Stimulated activated CD8-positive, alpha-beta memory T cell treated with anti-CD3 and anti-CD28 coated beads, Interleukin-15, amount 100 ng/mL, for 24 hours (primary cell): ENCODE measurements around the gene DHRS4.
"Not testable (repeated sequence)": the region's sequence is repeated elsewhere in the genome, so short reads cannot be mapped to it uniquely, and the experiment has no call there.

Source experiments
- DNase-seq: peaks from one replicate; pipeline ENCODE4 v3.0.0-alpha.2; 2020; ENCODE audit warnings: low read depth

DHRS4 gene

DNA sequence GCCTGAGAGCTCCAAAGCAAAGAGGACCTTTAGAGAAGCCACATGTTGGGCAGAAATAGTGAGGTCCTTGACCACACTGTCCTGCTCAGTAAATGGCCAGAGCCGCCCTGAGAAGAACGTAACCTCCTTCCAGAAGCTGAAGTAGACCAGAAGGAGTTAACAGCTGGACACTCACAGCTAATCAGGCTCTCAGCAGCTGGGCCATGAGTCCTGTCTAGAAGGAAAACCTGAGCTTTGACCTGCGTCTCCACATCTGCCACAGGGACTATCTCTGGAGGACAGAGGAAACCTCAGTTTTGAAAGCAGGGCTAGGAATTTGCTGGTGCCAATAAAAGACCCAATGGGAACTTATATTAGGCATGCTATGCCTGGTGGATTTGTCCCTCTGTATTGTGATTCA is 12.3 kb upstream of the DHRS4 start:
- no peak for DNase-seq

DNA sequence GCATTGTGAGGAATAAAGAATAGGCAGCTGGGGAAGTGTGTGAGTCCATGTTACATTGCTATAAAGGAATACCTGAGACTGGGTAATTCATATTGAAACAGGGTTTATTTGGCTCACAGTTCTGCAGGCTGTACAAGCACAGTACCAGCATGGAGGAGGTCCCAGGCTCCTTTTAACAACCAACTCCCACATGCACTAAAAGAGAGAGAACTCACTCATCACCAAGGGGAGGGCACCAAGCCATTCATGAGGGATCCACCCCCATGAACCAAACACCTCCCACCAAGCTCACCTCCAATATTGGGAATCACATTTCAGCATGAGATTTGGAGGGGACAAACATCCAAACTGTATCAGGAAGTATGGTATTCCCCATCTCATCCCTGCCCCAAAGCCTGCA is 11.9 kb upstream of the DHRS4 start:
- no peak for DNase-seq

DNA sequence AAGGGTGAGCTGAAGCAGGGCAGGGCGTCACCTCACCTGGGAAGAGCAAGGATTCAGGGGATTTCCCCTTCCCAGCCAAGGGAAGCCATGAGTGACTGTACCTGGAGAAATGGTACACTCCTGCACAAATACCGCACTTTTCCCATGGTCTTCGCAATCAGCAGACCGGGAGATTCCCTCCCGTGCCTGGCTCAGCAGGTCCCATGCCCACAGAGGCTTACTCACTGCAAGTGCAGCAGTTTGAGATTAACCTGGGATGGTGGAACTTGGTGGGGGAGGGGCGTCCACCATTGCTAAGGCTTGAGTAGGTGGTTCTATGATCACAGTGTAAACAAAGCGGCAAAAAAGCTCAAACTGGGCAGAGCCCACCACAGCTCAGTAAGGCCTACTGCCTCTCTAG is 11.0 kb upstream of the DHRS4 start:
- no peak for DNase-seq

DNA sequence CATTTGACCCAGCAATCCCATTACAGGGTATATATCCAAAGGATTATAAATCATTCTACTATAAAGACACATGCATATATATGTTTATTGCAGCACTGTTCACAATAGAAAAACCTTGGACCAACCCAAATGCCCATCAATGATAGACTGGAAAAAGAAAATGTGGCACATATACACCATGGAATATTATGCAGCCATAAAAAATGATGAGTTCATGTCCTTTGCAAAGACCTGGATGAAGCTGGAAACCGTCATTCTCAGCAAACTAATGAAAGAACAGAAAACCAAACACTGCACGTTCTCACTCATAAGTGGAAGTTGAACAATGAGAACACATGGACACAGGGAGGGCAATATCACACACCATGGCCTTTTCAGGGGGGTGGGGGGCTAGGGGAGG is 4.5 kb upstream of the DHRS4 start:
- DNase-seq = not testable (repeated sequence)

DNA sequence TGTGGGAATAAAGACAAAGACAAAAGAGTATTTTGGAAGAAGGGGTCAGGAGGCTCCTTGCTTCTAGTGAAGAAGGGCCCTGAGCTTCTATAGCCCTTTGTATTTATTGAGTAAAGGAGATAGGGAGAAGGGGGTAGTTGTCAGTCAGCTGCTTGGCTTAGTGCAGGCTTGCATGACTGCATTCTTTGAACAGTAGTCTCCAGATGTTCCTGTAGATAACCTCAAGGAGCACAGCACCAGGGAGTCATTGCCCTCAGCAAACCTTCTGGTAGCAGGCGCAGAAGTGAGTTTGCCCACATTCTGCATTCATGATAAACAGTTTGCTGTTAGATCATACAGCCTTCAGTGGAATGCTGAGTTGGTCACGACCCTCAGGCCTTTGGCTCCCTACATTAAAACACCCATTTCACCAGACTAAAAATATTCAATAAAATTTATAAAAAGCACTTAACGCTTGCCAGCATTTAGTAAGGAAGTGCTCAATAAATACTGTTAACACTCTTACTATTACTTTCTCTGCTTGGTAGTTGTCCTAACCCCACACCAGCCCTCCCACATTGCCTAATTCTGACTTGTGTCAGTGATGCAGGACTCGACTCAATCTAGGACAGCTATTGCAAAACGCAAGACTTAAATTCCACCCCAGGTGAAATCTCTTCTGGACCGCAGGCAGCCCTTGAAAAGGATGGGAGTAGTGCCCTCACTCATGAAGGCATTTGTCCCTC is 3.0 kb upstream of the DHRS4 start:
- DNase-seq = no peak

DNA sequence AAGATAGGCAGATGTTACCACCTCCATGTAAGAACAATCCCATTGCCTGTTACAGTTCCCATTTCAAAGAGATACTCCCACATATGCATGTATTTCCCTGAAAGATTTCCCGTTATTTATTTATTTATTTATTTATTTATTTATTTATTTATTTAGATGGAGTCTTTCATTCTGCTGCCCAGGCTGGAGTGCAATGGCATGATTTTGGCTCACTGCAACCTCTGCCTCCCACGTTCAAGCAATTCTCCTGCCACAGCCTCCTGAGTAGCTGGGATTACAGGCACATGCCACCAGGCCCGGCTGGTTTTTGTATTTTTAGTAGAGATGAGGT is 2.5 kb upstream of the DHRS4 start:
- not testable (repeated sequence) for DNase-seq

DNA sequence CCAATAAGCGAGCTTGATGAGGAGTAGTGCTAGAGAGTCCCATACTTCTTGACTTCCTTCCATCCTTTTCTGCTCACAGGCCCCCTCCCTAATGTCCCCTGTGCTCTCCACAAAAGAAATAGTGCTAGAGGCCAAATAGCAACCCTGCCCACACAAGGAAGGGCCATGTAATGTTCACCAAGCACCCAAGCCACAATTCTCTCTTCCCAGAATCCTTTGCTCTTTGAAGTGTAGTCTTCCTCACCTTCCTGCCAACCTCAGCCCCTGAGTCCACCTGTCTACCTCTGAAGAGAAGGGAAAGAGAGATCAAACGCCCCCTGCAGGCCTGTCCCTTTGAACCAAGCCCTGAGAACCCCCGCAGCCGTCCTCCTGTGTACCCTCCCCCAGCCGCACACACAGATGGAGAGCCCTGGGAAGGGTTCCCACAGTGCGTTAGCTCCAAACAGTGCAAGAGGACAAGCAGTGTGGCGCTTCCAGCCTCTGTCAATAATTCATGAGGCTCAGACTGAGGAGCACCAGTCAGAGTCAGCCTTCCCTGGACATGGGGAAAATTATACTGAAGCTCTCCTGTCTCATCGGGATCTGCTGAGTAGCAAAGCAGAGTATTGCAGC is 1.9 kb upstream of the DHRS4 start:
- no peak for DNase-seq

DNA sequence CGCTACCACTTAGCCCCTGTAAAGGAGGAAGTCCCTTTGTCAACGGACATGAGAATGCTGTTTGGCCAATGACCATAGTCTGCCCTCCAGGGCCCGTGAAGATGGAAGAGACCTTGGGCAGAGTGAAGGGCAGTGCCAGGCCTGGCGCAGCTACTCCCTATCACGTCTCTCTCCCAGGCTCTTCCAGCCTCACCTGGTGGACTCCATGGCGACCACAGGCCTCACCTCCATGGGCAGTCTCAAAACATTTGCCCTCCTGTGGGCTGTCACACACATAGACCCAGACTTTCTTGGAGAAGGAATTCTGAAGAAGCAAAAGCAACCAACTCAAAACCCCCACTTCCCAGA is 480 bp upstream of the DHRS4 start:
- DNase-seq = not testable (repeated sequence)

DNA sequence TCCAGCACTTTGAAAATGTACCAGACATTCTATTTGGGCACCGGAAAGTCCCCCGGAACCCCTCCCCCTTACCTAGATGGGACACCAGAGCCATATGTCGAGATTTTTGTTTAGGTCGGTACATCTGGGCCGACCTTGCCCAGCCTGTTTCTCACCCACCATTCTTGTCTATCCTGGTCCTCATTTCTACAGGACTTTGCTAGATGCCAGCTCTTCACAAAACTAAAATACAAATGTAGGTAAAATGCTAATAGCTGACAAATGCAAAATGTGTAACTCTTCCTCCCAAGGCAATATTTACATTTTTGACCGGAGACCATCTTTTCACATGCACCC is 677 bp downstream of the DHRS4 start:
- DNase-seq = not testable (repeated sequence)

DNA sequence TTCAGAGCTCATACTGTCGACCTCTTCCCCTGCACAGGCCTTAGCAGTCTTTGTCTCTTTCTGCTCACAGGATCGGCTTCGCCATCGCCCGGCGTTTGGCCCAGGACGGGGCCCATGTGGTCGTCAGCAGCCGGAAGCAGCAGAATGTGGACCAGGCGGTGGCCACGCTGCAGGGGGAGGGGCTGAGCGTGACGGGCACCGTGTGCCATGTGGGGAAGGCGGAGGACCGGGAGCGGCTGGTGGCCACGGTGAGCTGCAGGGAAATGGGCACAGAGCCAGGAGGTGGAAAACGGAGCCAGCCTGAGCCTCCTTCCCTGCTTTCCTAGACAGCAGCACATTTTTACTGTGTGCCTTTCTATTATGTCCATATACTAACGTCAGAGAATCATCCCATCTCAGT is 1.4 kb downstream of the DHRS4 start:
- DNase-seq = not testable (repeated sequence)

DNA sequence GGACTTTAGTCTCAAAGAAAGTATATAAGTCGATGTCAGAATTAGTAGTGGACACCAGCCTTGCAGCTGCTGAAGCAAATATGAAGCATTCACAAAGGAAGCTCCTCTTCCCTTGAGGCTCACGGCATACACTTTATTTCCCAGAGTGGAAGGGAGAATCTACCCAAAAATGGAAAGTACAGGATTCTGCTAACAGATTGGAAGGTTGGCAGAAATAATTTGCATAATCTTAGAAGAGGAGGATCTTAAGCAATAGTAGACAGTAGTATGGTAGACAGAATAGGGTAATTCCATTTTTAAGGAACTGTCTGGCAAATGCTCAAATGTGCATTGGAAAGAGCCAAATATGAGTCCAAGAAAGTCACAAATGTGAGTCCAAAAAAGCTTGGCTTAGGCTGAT is 2.2 kb downstream of the DHRS4 start:
- not testable (repeated sequence) for DNase-seq

DNA sequence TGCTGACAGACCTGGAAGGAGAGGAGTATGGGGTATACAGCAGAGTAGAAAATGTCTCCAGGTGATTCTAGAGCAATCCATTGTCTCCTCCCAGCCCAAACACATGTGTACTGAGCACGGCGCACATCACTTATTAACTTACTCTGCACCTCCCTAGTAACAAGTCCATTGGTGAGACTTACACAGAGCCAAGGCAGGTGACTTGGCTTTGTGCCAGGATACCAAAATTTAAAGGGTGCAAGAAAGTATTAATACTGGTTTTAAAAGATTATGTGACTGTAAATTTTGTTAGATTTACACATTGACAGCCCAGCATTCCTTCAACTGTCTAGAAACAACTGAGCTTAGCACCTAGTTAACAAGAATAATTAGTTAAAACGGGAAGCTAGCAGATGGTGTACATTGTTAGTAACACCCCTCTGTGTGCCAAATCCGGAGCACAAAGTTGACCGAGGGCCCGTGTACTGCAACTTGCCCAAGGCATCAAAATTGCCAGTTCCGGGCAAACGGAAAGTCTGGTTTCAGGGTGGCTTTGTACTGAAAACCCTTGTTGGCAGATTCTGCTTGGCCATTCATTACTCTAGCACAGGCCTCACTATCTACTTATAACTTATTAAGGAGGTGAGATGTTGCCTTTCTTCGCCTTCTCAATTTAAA is 4.5 kb downstream of the DHRS4 start:
- not testable (repeated sequence) for DNase-seq

DNA sequence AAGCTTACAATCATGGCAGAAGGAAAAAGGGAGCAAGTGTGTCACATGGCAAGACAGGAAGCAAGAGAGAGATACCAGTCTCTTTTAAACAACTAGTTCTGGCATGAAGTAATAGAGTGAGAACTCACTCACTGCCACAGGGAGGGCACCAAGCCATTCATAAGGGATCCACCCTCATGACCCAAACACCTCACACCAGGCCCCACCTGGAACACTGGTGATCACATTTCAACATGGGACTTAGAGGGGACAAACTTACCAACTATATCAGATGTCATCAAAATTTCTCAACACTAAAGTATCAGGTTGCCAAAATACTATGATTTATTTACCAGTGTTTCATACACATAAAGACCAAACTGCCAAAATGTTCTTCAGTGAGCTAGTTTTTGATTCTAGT is 7.3 kb downstream of the DHRS4 start:
- DNase-seq = not testable (repeated sequence)

DNA sequence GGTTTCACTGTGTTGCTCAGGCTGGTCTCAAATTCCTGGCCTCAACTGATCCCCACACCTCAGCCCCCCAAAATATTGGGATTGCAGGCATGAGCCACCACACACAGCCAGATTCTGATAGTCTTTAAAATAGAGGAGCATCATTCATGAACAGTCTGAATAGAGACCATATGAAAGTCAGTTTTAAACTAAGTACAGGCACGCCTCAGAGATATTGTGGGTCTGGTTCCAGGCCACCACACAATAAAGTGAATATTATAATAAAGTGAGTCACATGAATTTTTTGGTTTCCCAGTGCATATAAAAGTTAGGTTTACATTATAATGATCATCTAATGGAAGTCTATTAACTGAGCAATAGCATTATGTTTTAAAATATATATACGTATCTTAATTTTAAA is 8.1 kb downstream of the DHRS4 start:
- not testable (repeated sequence) for DNase-seq

DNA sequence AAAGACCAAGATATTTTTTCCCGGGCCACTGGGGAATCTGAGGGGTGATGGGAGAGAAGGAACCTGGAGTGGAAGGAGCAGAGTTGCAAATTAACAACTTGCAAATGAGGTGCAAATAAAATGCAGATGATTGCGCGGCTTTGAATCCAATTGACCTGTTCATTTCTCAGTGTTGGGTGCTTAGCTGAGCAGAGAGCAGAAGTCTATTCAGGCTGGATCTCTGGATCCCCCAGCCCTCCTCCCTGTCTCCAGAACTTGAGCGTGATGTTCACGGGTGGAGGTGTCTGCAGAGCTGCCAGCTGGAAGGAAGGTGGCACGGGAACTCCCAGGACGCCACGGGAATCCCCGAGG is 15.5 kb downstream of the DHRS4 start:
- not testable (repeated sequence) for DNase-seq

DNA sequence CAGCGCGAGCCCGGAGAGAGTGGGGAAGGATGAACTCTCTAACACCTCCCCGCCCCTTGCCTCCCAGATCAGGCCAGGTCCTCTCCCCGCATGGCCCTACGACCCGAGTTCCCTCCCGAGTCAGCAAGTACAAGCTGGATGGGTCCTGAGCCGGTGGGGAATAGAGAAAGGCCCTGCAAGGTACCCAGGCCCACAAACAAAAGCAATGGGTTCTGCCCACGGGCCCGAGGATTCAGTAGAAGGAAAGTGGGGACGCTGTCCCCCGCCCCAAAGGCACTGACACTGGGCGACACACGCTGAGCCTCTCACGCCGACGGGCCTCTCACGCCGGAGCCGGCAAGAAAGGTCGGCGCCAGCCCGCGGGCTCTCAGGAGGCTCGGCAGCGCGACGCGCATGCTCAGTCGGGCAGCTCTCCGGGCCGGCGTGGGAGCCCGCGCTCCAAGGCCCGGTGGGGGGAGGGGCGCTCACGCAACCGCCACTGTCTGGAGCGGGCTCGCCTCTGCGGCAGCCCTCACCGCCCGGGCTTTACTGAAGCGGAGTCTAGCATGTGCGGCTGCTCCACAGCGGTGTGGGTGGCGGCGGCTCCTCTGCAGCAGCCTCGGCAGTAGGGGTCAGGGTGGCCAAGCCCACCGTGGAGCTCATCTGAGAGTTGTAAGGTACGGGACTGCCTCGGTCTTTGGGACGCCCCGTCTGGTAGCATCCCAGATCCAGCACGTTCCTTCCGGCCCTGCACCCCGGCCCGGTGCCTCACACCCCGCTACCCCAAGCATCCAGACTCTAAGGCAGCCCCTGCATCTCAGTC is 16.1 kb downstream of the DHRS4 start:
- peak; percentile 48 for DNase-seq

DNA sequence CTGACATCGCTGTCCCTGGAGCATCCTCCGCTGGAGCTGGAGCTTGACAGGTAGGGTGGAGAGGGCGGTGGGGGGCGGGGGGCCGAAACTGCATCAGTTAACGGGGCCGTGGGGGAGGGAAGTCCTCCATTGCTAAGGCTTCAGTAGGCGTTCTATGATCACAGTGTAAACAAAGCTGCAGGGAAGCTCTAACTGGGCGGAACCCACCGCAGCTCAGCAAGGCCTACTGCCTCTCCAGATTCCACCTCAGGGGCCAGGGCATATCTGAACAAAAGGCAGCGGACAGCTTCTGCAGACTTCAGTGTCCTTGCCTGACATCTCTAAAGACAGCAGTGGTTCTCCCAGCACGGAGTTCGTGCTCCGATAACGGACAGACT is 16.7 kb downstream of the DHRS4 start:
- not testable (repeated sequence) for DNase-seq

DNA sequence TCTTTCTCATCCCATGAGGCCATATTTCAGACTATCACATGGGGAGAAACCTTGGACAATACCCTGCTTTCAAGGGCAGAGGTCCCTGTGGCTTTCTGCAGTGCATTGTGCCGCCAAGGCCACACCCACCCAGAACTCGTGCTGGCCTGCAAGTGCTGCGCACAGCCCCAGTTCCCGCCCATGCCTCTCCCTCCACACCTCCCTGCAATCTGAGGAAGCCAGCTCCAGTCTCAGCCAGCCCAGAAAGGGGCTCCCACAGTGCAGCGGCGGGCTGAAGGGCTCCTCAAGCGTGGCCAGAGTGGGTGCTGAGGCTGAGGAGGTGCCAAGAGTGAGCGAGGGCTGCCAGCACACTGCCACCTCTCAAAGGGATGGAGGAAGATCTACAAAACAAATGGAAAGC is 19.6 kb downstream of the DHRS4 start:
- DNase-seq = not testable (repeated sequence)

DNA sequence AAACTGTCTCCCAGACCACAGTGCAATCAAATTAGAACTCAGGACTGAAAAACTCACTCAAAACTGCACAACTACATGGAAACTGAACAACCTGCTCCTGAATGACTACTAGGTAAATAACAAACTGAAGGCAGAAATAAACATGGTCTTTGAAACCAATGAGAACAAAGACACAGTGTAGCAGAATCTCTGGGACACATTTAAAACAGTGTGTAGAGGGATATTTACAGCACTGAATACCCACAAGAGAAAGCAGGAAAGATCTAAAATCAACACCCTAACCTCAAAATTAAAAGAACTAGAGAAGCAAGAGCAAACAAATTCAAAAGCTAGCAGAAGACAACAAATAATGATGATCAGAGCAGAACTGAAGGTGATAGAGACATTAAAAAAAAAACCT is 20.5 kb downstream of the DHRS4 start:
- not testable (repeated sequence) for DNase-seq

DNA sequence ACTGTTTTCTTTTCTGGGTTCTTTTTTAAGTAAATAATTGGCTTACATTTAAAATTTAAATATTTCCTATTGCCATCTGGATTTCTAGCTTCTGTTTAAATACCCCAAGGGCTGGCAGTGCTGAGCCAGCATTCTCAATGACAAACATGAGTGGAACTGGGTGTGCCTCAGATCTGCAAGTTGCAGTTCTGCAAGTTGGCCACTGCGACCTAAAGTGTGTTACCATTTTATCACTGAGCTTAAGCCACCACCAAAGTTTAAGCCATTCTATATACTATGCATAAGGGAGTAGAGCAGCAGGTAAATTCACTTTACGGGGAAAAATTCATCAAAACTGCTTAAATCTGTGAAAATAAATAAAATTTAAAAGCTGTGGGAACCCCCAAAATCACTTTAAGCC is 23.6 kb downstream of the DHRS4 start:
- DNase-seq = not testable (repeated sequence)

DNA sequence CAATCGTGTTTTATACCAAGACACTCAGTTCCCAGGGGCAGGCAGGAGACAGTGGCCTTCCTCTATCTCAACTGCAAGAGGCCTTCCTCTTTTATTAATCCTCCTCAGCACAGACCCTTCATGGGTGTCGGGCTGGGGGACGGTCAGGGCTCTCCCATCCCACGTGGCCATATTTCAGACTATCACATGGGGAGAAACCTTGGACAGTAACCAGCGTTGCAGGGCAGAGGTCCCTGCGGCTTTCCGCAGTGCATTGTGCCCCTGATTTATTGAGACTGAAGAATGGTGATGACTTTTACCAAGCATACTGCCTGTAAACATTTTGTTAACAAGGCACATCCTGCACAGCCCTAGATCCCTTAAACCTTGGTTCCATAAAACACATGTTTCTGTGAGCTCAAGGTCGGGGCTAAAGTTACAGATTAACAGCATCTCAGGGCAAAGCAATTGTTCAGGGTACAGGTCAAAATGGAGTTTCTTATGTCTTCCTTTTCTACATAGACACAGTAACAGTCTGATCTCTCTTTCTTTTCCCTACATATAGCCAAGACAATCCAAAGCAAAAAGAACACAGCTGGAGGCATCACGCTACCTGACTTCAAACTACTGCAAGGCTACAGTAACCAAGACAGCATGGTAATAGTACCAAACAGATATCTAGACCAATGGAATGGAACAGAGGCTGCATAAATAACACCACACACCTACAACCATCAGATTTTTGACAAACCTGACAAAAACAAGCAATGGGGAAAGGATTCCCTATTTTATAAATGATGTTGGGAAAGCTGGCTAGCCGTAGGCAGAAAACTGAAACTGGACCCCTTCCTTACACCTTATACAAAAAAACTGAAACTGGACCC is 28.6 kb downstream of the DHRS4 start:
- DNase-seq = not testable (repeated sequence)
